Breast epithelium (tissue), 4 donors: Measurements from ENCODE around the gene MAP7. TPM values are rescaled to one million over a fixed set of nuclear protein-coding genes. Genes with fewer than 3 reads are reported as not detected.
A peak's percentile ranks its signal among the peaks of the same experiment; 100 is the strongest.

Experiments used
- DNase-seq, 2 donors: peaks; one replicate each; pipeline ENCODE4 v3.0.0-alpha.2; 2019; ENCODE audit warnings: low spot score in 2 of 2
- H3K27ac ChIP-seq, 2 donors: fragments of 200-600 bp; sonication (generic) in 1 of 2; one replicate each; pipeline ENCODE4 v1.5.1; 2016 to 2019; ENCODE audit warnings: mild to moderate bottlenecking in 1 of 2
- H3K27me3 ChIP-seq, 2 donors: fragments of 200-600 bp; sonication (generic) in 1 of 2; one replicate each; pipeline versions ENCODE4 v1.5.1 to v1.6.0; 2017 to 2019; ENCODE audit warnings: control low read depth in 1 of 2, mild to moderate bottlenecking in 1 of 2
- H3K36me3 ChIP-seq: fragments of 200-600 bp; one replicate; pipeline ENCODE4 v1.5.1; 2019
- H3K4me1 ChIP-seq, 2 donors: fragments of 200-600 bp; sonication (generic); one replicate each; pipeline ENCODE4 v1.5.1; 2016 to 2019; ENCODE audit warnings: control low read depth in 1 of 2
- H3K4me3 ChIP-seq, 3 donors: fragments of 200-600 bp; sonication (generic); 1 replicate in 2 of 3; 2 replicates in 1 of 3; pipeline ENCODE4 v1.5.1; 2016 to 2019; ENCODE audit warnings: mild to moderate bottlenecking in 3 of 3, moderate library complexity in 2 of 3
- H3K9me3 ChIP-seq, 2 donors: fragments of 200-600 bp; sonication (generic) in 1 of 2; one replicate each; pipeline ENCODE4 v1.5.1; 2016 to 2019; ENCODE audit warnings: control low read depth in 1 of 2
- POLR2A ChIP-seq: fragments of 450-650 bp; IDR thresholded peaks from one replicate; pipeline ENCODE4 v1.6.1; 2016; ENCODE audit warnings: antibody characterized with exemption, mild to moderate bottlenecking, moderate library complexity
- POLR2AphosphoS5 ChIP-seq, 3 donors: sonication (generic); formaldehyde crosslinking; IDR thresholded peaks; one replicate each; pipeline ENCODE4 v1.6.1; 2017; ENCODE audit warnings: antibody characterized with exemption in 3 of 3
- intact Hi-C: fragments of 100-400 bp; cut with DNase I; formaldehyde crosslinking; loops from one replicate; pipeline ENCODE4 v1.15.1; 2023; ENCODE audit warnings: low total_unique reads
- total RNA-seq, 3 donors: library from RNA; depleted of rRNA; stranded (reverse); fragments of >200 nt; gene quantifications; one replicate each; pipeline ENCODE4 v1.1.0, GENCODE V29; 2016
- TF ChIP-seq, protein P1 (sequence below), 3 donors: fragments of 450-650 bp; IDR thresholded peaks; one replicate each; pipeline ENCODE4 v1.5.1; 2016 to 2017; ENCODE audit warnings: antibody characterized with exemption in 3 of 3, mild to moderate bottlenecking in 3 of 3, moderate library complexity in 3 of 3

The MAP7 gene
- total RNA-seq, 3 donors from 2014 or later = 14.2 to 42.4 (median 16.4) TPM

DNA sequence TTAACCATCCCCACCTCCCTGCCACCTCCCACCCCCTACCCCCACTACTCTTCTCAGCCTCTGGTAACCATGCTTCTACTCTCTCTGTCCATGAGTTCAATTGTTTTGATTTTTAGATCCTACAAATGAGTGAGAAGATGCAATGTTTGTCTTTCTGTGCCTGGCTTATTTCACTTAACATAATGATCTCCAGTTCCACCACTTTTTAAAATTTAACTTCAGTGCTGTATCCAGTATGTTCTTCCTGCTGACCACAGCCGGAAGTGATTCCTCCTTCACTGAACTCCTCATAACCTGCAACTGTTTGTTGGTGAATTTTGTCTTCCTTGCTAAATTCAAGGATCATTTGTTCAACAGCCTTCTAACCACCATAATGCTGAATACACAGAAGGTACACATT is 3.9 kb downstream of the MAP7 start:
- Histone ChIP-seq H3K4me1 (peaks cover 0 to 4% of the 10 kb centered on the region in 2 donors), H3K4me3 (no peak overlapping the region), H3K9me3 (no peaks in the 10 kb centered on the region), H3K27ac (no peak overlapping the region), H3K36me3 (no peaks in the 10 kb centered on the region), H3K27me3 (no peaks in the 10 kb centered on the region)
- intact Hi-C loops = no loop called here
- no peak for TF ChIP-seq POLR2AphosphoS5 (IDR thresholded peaks at IDR 0.05)
- no peak for TF ChIP-seq POLR2A
- TF ChIP-seq, protein P1, sequence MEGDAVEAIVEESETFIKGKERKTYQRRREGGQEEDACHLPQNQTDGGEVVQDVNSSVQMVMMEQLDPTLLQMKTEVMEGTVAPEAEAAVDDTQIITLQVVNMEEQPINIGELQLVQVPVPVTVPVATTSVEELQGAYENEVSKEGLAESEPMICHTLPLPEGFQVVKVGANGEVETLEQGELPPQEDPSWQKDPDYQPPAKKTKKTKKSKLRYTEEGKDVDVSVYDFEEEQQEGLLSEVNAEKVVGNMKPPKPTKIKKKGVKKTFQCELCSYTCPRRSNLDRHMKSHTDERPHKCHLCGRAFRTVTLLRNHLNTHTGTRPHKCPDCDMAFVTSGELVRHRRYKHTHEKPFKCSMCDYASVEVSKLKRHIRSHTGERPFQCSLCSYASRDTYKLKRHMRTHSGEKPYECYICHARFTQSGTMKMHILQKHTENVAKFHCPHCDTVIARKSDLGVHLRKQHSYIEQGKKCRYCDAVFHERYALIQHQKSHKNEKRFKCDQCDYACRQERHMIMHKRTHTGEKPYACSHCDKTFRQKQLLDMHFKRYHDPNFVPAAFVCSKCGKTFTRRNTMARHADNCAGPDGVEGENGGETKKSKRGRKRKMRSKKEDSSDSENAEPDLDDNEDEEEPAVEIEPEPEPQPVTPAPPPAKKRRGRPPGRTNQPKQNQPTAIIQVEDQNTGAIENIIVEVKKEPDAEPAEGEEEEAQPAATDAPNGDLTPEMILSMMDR (IDR thresholded peaks at IDR 0.05) = no peak
- DNase-seq = no peak

DNA sequence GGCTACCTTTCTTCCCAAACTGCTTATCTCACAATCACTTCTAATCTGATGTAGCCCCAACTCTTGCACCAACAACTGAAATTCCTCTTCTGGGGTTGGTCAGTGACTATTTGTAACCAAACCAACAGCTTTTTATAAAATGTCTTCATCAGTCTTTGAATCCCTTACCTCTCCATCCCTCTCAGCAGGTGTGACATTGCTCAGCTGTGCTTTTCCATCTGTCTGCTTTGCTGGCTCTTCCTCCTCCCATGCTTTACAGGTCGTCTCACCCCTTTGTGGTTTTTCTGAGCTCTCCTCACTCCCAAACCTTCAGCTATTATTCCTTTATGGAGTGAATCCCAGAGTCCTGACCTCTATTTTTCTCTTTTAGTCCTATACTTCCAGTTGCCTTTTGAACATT is 5.9 kb downstream of the MAP7 start:
- intact Hi-C loops = no loop called here
- Histone ChIP-seq H3K27me3 (no peaks in the 10 kb centered on the region), H3K9me3 (no peaks in the 10 kb centered on the region), H3K36me3 (no peaks in the 10 kb centered on the region), H3K27ac (no peak overlapping the region), H3K4me3 (no peak overlapping the region), H3K4me1 (peaks cover 0 to 6% of the 10 kb centered on the region in 2 donors)
- TF ChIP-seq, protein P1 (IDR thresholded peaks at IDR 0.05) = no peak
- TF ChIP-seq POLR2AphosphoS5 (IDR thresholded peaks at IDR 0.05) = no peak
- DNase-seq = no peak

DNA sequence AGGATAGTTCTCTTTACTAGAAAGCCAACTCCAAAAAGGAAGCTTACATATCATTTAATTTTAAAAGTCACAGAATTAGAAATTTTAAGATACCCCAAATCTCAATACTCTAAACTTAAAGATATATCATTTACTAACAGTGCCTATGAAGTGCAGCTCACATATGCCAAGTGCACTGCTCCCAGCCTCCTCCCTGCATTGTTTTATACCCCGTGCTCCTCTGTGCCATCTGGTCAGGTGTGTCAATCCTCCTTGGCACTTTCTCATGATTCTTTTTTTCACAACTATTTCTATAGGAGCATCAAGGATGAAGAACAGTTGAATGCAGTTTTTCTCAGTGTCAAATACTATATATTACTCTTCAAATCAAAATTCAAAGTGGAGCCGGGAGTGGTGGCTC is 8.8 kb downstream of the MAP7 start:
- H3K4me3 ChIP-seq = no peak overlapping the region
- no peaks in the 10 kb centered on the region for H3K9me3 ChIP-seq
- TF ChIP-seq POLR2A = no peak
- TF ChIP-seq POLR2AphosphoS5 (IDR thresholded peaks at IDR 0.05) = no peak
- TF ChIP-seq, protein P1 (IDR thresholded peaks at IDR 0.05) = no peak
- peaks cover 0 to 6% of the 10 kb centered on the region in 2 donors for H3K4me1 ChIP-seq
- no peaks in the 10 kb centered on the region for H3K27me3 ChIP-seq
- intact Hi-C loops = no loop called here
- no peak for DNase-seq
- H3K27ac ChIP-seq = peak overlapping the region in 1 of 2 donors; percentile 13
- H3K36me3 ChIP-seq = no peaks in the 10 kb centered on the region

DNA sequence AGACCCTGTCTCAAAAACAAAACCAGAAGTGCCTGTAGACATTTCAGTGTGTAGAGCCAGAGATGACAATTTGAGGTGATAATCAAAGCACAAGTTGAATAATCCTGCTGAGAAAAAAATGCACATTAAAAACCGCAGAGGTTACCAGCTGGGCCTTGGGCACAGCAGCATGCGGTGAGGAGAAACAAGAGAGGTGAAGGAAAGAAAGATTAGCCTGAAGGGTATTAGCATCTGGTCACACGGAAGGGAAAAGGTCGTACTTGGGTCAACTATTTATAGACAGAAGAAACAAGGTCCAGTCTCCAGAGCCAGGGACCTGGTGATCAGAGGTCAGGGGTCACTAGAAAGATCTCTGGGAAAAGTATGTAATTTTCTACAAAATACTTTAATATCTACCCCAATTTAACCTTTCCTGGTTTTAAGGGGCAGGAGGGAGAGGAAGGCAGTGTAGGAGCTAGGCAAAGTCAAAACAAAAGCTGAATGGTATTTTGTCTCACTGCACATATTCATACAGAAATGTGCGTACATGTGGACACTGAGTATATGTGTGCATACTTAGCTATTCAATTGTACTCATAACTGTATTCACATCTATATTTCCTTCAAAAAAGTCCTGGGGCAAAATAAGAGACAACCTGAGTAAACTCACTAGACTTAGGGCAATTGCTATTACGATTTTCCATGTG is 10.1 kb downstream of the MAP7 start:
- no peak for DNase-seq
- intact Hi-C loops = no loop called here
- Histone ChIP-seq H3K4me1 (peaks cover 0 to 6% of the 10 kb centered on the region in 2 donors), H3K27ac (no peak overlapping the region), H3K4me3 (no peak overlapping the region), H3K36me3 (no peaks in the 10 kb centered on the region), H3K27me3 (no peaks in the 10 kb centered on the region), H3K9me3 (no peaks in the 10 kb centered on the region)
- TF ChIP-seq, protein P1 (IDR thresholded peaks at IDR 0.05) = no peak
- TF ChIP-seq POLR2AphosphoS5 (IDR thresholded peaks at IDR 0.05) (no peak), POLR2A (no peak)

DNA sequence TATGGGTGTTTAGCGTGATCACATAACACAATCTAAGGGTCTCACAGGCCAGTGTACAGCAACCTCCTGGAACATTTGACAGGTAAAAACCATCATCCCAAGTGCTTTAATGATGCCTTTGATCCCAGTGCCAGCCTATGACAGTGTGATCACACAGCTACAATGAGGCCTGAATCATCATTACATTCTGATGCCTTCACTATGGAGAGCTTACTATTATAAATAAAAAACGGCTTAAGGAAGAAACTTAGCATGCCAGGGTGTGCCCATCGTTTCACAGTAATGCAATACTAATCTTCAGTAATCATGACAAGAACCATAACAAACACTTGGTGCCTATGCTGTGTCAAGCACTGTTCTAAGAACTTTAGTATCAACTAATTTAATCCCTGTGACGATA is 11.4 kb downstream of the MAP7 start:
- Histone ChIP-seq H3K4me1 (peaks cover 0 to 6% of the 10 kb centered on the region in 2 donors), H3K36me3 (no peaks in the 10 kb centered on the region), H3K27ac (no peak overlapping the region), H3K9me3 (no peaks in the 10 kb centered on the region), H3K4me3 (no peak overlapping the region), H3K27me3 (no peaks in the 10 kb centered on the region)
- DNase-seq = no peak
- intact Hi-C loops = no loop called here
- TF ChIP-seq POLR2A (no peak), POLR2AphosphoS5 (IDR thresholded peaks at IDR 0.05) (no peak)
- TF ChIP-seq, protein P1 (IDR thresholded peaks at IDR 0.05) = no peak
